Measurements from ENCODE around the gene EHMT2. TPM values are rescaled to one million over a fixed set of nuclear protein-coding genes. Genes with fewer than 3 reads are reported as not detected.

The EHMT2 gene
- total and polyA plus RNA-seq, 2 of the 13 experiments (the other 11 are each of a cell fraction or from before 2014, with no cell fraction given) = 55.2 to 69.2 TPM

DNA sequence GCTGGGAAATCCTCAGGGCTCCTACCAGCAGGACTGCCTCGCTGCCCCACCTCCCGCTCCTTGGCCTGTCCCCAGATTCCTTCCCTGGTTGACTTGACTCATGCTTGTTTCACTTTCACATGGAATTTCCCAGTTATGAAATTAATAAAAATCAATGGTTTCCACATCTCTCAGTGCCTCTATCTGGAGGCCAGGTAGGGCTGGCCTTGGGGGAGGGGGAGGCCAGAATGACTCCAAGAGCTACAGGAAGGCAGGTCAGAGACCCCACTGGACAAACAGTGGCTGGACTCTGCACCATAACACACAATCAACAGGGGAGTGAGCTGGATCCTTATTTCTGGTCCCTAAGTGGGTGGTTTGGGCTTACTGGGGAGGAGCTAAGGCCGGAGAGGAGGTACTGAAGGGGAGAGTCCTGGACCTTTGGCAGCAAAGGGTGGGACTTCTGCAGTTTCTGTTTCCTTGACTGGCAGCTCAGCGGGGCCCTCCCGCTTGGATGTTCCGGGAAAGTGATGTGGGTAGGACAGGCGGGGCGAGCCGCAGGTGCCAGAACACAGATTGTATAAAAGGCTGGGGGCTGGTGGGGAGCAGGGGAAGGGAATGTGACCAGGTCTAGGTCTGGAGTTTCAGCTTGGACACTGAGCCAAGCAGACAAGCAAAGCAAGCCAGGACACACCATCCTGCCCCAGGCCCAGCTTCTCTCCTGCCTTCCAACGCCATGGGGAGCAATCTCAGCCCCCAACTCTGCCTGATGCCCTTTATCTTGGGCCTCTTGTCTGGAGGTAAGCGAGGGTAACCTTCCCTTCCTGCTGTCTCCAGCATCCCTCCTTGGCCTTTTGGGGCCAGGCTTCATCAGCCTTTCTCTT is 48.2 kb upstream of the EHMT2 start, which contains the start of gene CFB (continued):
- TF ChIP-seq, protein P1, sequence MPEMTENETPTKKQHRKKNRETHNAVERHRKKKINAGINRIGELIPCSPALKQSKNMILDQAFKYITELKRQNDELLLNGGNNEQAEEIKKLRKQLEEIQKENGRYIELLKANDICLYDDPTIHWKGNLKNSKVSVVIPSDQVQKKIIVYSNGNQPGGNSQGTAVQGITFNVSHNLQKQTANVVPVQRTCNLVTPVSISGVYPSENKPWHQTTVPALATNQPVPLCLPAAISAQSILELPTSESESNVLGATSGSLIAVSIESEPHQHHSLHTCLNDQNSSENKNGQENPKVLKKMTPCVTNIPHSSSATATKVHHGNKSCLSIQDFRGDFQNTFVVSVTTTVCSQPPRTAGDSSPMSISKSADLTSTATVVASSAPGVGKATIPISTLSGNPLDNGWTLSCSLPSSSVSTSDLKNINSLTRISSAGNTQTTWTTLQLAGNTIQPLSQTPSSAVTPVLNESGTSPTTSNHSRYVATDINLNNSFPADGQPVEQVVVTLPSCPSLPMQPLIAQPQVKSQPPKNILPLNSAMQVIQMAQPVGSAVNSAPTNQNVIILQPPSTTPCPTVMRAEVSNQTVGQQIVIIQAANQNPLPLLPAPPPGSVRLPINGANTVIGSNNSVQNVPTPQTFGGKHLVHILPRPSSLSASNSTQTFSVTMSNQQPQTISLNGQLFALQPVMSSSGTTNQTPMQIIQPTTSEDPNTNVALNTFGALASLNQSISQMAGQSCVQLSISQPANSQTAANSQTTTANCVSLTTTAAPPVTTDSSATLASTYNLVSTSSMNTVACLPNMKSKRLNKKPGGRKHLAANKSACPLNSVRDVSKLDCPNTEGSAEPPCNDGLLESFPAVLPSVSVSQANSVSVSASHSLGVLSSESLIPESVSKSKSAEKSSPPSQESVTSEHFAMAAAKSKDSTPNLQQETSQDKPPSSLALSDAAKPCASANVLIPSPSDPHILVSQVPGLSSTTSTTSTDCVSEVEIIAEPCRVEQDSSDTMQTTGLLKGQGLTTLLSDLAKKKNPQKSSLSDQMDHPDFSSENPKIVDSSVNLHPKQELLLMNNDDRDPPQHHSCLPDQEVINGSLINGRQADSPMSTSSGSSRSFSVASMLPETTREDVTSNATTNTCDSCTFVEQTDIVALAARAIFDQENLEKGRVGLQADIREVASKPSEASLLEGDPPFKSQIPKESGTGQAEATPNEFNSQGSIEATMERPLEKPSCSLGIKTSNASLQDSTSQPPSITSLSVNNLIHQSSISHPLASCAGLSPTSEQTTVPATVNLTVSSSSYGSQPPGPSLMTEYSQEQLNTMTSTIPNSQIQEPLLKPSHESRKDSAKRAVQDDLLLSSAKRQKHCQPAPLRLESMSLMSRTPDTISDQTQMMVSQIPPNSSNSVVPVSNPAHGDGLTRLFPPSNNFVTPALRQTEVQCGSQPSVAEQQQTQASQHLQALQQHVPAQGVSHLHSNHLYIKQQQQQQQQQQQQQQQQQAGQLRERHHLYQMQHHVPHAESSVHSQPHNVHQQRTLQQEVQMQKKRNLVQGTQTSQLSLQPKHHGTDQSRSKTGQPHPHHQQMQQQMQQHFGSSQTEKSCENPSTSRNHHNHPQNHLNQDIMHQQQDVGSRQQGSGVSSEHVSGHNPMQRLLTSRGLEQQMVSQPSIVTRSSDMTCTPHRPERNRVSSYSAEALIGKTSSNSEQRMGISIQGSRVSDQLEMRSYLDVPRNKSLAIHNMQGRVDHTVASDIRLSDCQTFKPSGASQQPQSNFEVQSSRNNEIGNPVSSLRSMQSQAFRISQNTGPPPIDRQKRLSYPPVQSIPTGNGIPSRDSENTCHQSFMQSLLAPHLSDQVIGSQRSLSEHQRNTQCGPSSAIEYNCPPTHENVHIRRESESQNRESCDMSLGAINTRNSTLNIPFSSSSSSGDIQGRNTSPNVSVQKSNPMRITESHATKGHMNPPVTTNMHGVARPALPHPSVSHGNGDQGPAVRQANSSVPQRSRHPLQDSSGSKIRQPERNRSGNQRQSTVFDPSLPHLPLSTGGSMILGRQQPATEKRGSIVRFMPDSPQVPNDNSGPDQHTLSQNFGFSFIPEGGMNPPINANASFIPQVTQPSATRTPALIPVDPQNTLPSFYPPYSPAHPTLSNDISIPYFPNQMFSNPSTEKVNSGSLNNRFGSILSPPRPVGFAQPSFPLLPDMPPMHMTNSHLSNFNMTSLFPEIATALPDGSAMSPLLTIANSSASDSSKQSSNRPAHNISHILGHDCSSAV (CRISPR knock-in tag; IDR thresholded peaks at IDR 0.05; ENCODE audit: borderline replicate concordance) = peak; percentile 79; the same call in 1 of the 2 replicates
- TF ChIP-seq CHD2 (IDR thresholded peaks at IDR 0.05; ENCODE audit: low read depth, low read length) (peak; percentile 65), ZNF841 (CRISPR knock-in tag; IDR thresholded peaks at IDR 0.05; ENCODE audit: borderline replicate concordance) (no peak), ZNF501 (CRISPR knock-in tag; IDR thresholded peaks at IDR 0.05) (peak; percentile 91), ZBTB10 (CRISPR knock-in tag; IDR thresholded peaks at IDR 0.05; ENCODE audit: borderline replicate concordance) (0 out of 2 replicates have a peak, but pooled peaks have one; percentile 55), ONECUT2 (CRISPR knock-in tag; IDR thresholded peaks at IDR 0.05) (peak; percentile 87), IKZF4 (CRISPR knock-in tag; IDR thresholded peaks at IDR 0.05; ENCODE audit: borderline replicate concordance, low read depth, not compliant biosample characterization) (no peak)
- TF ChIP-seq, protein P2, sequence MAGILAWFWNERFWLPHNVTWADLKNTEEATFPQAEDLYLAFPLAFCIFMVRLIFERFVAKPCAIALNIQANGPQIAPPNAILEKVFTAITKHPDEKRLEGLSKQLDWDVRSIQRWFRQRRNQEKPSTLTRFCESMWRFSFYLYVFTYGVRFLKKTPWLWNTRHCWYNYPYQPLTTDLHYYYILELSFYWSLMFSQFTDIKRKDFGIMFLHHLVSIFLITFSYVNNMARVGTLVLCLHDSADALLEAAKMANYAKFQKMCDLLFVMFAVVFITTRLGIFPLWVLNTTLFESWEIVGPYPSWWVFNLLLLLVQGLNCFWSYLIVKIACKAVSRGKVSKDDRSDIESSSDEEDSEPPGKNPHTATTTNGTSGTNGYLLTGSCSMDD (CRISPR knock-in tag; IDR thresholded peaks at IDR 0.05) = no peak
- TF ChIP-seq, protein P3, sequence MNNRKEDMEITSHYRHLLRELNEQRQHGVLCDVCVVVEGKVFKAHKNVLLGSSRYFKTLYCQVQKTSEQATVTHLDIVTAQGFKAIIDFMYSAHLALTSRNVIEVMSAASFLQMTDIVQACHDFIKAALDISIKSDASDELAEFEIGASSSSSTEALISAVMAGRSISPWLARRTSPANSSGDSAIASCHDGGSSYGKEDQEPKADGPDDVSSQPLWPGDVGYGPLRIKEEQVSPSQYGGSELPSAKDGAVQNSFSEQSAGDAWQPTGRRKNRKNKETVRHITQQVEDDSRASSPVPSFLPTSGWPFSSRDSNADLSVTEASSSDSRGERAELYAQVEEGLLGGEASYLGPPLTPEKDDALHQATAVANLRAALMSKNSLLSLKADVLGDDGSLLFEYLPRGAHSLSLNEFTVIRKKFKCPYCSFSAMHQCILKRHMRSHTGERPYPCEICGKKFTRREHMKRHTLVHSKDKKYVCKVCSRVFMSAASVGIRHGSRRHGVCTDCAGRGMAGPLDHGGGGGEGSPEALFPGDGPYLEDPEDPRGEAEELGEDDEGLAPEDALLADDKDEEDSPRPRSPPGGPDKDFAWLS (CRISPR knock-in tag; IDR thresholded peaks at IDR 0.05; ENCODE audit: borderline replicate concordance) = no peak
- TF ChIP-seq, protein P4, sequence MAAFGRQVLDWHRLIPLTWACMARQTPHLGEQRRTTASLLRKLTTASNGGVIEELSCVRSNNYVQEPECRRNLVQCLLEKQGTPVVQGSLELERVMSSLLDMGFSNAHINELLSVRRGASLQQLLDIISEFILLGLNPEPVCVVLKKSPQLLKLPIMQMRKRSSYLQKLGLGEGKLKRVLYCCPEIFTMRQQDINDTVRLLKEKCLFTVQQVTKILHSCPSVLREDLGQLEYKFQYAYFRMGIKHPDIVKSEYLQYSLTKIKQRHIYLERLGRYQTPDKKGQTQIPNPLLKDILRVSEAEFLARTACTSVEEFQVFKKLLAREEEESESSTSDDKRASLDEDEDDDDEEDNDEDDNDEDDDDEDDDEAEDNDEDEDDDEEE (CRISPR knock-in tag; IDR thresholded peaks at IDR 0.05) = peak; percentile 79; the same call in 1 of the 2 replicates

All from HepG2 (cell line).